Myocyte (in vitro differentiated cells): Measurements from ENCODE around the gene PCSK5. TPM values are rescaled to one million over a fixed set of nuclear protein-coding genes. Genes with fewer than 3 reads are reported as not detected.
A peak's percentile ranks its signal among the peaks of the same experiment; 100 is the strongest.
"Not testable (repeated sequence)": the region's sequence is repeated elsewhere in the genome, so short reads cannot be mapped to it uniquely, and the experiment has no call there.

ENCODE experiments used
- DNase-seq: peaks from one replicate; pipeline ENCODE4 v3.0.0-alpha.2; 2012; ENCODE audit warnings: low read depth
- polyA plus RNA-seq: library from polyadenylated mRNA; unstranded; fragments of >200 nt; gene quantifications from one replicate; pipeline ENCODE4 v1.2.1, GENCODE V29; 2012; ENCODE audit warnings: missing spikeins
- total RNA-seq: library from RNA; depleted of rRNA; stranded (reverse); fragments of >200 nt; gene quantifications from 2 replicates; pipeline ENCODE4 v1.2.3, GENCODE V29; 2014

PCSK5 gene
- 5.2 and 5.4 TPM in 2 replicates for total RNA-seq
- 3.9 TPM for polyA plus RNA-seq

DNA sequence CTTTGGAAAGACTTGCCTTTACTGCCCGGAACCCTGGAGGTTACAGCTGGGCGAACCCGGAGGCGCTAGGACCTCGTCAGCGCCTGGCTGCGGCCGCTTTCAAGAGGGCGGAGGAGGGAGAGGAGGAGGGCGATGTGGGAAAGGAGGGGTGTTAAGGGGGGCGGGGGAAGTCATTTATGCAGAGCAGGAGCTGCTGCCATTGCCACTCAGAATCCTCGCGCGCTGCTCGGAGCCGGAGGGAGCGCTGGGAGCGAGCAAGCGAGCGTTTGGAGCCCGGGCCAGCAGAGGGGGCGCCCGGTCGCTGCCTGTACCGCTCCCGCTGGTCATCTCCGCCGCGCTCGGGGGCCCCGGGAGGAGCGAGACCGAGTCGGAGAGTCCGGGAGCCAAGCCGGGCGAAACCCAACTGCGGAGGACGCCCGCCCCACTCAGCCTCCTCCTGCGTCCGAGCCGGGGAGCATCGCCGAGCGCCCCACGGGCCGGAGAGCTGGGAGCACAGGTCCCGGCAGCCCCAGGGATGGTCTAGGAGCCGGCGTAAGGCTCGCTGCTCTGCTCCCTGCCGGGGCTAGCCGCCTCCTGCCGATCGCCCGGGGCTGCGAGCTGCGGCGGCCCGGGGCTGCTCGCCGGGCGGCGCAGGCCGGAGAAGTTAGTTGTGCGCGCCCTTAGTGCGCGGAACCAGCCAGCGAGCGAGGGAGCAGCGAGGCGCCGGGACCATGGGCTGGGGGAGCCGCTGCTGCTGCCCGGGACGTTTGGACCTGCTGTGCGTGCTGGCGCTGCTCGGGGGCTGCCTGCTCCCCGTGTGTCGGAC, at the start of gene PCSK5:
Gene PCSK5, plus strand, starts transcription at position 202 of the 805 bp plus-strand sequence. Its CDS starts 509 bp downstream, at position 711.
- peak; percentile 96 for DNase-seq

DNA sequence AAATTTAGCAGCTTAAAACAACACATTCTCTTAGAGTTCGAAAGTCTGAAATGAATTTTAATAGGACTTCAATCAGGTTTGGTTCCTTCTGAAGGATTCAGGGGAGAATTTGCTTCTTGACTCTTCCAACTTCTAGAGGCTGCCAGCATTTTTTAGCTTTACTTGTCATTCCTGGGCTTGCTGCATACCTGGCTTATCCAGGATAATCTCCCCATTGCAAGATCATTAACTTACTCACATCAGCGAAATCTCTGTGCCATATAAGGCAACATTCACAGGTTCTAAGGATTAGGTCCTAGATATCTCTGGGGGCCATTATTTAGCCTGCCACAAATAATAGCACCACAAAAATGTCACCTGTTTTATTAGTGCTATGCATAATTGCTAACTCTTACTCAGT, 46.2 kb upstream of the PCSK5 start:
- DNase-seq: no peak

DNA sequence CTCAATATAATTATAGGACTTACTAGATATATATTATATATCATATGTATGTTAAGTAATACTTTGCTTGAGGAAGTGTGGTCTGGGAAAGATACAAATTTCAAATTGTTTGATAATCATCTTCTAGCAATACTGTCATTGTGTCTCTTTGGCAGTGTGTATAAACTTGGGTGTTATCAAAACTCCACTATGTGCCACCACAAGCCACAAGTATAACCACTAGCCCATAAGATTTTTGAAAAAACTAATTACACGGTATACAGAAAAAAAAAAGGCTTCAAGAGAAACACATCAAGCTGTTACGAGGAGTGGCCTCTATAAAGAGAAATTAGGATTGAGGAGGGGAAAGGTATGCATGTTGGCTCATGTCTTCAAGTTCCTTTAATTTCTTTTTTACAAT, 44.7 kb upstream of the PCSK5 start:
- DNase-seq: no peak

DNA sequence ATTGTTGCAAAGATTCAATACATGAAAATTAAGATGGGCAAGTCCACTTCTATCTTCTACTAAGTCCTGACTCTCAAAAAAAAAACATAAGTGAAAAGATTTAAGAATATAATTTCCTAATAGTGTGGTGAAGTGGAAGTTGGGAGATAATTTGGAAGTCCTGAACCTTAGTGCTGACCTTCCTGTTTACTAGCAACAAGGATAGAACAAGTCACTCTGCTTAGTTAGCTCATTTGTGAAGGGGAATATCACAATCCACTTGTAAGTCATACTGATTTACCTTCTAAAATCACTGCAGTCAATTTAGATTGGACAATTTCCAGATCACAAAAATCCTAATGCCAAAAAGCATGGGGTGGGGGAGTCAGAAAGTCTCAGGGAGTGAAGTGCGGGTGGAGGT, 43.4 kb upstream of the PCSK5 start:
- no peak for DNase-seq

DNA sequence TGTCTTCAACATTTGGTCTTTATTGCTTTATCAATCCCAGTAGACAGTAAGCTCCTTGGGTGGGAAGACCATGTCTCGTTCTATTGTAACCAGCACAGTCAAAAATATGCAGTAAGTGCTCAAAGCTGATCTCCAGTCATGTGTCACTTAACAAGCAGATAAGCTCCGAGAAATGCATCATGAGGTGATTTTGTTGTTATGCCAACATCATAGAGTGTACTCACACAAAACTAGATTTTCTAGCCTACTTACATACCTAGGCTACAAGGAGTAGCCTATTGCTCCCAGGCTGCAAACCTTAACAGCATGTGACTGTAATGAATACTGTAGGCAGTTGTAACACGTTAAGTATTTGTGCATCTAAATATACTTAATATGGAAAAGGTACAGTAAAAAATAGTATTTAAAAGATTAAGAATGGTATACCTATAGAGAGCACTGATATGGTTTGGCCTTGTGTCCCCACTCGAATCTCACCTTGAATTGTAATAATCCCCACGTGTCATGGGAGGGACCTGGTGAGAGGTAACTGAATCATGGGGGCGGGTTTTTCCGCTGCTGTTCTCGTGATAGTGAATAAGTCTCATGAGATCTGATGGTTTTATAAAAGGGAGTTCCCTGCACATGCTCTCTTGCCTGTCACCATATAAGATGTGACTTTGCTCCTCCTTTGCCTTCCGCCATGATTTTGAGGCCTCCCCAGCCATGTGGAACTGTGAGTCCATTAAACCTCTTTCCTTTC, 39.8 kb upstream of the PCSK5 start:
- DNase-seq: no peak

DNA sequence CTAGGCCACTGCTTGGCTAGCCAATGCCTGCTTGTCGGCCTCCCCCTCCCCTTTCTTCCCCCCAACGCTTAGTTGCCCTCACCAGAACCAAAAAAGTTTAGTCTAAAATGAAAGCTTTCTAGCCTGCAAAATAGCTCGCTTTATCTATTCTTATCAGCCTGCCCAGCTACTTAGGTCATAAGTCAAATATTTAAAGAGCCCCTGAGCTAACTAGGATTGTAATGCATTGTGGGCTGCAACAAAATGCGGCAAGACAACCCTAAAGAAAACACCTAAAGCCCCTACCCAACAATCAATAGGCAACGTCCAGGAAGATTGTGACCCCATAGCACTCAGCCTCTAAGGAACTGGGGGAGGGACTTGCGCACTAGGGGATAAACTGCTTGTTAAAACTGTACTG, 38.6 kb upstream of the PCSK5 start:
- no peak for DNase-seq

DNA sequence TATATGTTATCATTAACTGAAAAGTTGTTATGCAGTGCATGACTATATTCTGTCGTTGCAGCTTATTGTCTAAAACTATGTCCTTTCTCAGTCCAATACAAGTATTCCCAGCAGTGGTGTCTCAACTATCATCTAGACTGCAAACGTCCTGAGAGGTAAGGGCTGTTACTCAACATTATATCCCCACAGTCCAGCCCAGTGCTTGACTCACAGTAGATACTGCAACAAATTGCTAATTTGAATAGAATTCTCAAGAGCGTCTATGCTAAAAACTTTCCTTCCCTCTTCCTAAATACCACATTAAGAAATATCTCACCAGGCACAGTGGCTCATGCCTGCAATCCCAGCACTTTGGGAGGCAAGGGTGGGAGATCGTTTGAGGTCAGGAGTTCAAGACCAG, 37.7 kb upstream of the PCSK5 start:
- DNase-seq: no peak

DNA sequence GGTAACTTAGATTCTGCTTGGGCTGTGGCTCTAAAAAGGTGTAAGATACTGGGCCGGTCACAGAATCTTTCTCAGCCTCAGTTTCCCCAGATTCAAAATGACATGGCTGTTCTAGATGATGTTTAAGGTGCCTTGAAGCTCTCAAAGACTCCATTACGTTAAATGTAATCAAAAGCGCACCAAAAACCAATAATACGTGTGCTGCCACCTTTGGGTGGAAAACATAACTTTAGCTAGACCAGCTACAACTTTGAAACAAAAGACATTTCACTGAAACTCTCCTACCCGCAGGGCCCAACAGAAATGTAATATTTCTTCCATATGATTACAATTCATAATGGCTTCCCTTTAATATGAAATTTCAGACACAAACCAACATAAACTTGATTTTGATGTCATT, 35.0 kb upstream of the PCSK5 start:
- DNase-seq: peak; percentile 59

DNA sequence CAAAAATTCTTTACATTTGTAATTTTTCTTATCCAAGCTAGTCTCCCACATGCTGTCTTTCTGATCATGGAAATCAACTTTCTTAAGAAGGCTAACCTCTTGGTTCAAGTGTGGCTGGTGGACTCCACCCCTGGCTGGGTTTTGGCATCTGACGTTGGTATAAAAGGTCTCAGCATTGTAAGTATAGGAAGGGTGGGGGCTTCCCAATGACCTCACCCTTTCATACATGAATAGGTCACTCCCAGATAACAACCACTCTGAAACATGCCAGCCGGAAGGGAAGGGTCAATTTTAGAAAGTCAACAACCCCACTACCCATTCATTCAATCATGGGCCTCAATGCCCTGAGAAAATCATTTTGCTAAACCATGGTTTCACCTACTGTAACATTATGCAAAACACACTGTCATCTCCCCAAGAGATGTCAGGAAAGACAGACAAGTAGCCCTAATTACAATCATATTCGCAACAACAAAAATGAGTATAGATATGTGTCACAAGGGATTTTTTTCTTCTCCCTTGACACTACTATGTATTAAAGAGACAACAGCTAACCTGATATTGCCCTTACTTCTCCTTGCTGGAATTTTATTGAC, 31.9 kb upstream of the PCSK5 start:
- DNase-seq: no peak

DNA sequence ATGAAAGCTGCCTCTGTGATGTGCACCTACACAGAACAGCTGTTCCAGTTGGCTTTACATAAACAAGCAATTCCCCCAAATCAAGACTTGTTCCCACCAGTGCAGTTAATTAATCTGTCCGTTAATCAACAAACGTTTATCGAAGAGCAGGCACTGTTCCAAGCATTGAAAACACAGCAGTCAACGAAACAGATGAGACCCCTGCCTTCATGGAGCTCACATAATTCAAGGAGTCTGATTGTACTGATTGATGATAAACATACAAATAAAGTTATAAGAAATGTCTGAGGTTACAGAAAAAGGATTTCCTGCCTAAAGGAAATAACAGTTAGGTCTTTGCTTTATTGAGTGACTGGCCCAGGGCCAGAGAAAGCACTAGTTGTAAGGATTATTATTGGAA, 26.2 kb upstream of the PCSK5 start:
- no peak for DNase-seq

DNA sequence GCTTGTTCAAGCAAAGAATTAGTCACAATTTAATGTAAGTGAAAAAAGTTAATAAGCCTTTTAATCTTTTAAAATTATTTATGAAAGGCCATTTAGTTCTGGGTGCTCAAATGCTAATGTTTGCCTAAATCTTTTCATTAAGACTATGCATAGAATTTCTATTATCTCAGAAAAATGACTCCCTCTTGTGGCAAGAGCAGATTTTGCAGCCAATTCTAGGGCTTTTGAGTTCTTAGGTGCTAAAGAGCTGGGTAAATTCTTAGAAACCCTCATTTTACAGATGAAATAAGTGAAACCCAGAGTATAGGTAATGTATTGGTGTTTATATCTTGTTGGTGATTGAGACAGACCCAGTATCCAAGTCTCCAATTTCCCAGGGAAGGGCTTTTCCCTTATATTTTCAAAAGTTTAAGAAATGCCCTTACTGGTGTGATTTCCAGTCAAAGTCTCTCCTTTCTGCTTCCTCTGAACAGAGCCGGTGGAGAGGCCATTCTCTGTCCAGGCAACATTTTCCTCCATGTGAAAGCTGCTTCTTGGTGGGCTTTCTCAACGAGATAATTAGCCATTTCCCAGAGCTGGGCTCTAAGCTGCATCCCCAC, 24.1 kb upstream of the PCSK5 start:
- peak; percentile 73 for DNase-seq

DNA sequence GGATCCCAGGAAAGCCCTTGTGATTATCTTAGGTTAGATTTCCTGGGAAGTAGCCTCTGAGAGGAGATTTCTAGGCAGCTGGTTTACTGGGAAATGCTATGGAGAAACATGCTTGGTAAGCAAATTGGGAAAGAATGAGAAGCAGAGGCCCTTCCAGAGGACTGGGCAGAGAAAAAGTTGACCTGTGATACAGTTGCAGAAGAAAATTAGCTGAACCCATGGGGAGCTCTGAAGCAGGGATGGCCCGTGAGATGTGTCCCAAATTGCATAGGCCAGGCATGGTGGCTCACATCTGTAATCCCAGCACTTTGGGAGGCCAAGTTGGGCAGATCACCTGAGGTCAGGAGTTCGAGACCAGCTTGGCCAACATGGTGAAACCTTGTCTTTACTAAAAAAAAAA, 21.9 kb upstream of the PCSK5 start:
- not testable (repeated sequence) for DNase-seq

DNA sequence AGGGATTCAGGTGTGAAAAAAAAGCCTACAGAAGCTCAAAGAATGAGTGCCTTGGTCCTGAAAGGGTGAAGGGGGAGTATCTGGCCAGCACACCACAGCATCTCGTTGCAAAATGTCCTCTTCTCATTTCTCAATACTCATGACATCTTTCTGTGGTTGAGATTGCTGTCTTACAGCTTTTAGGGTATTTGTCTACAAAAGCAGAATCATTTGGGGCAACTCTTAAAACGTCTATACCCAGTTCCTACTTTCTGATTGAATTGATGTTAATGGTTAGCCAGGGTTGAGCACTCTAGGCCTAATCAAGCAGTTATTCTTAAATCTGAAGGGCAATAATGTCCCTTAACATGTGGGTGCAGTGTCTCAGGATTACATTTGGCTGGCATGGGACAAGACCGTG, 21.2 kb upstream of the PCSK5 start:
- no peak for DNase-seq

DNA sequence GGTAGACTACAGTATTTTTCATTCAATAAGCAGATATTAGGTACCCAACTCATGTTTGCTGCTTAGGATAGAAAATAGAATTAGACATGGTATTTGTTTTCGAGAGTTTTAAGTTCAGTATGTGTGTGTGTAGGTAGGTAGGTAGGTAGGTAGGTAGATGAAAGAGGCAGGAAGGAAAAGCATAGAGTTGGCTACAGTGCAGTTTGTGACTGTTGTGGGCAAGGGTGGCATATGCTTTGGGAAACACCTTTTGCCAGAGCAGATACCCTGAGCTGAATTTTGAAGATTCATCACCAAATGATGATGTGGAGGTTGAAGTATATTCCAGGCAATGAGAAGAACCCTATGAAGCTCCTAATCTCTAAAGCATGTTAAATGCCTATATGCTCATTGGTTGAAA, 20.0 kb upstream of the PCSK5 start:
- DNase-seq: no peak

DNA sequence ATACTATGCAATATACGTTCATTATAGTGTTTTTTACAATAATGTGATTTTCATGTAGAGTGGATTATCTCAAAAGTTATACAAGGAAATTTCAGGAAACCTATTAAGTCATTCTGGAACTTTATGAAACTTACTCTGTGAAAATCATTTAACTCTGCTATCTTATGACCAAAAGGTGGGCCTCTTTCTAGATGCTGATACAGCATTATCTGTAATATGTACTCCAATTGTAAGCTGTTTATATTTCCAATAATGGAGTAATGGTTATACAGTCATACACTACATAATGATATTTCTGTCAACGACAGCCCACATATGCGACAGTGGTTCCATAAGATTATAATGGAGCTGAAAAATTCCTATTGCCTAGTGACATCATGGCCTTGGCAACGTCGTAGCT, 18.8 kb upstream of the PCSK5 start:
- DNase-seq: no peak

DNA sequence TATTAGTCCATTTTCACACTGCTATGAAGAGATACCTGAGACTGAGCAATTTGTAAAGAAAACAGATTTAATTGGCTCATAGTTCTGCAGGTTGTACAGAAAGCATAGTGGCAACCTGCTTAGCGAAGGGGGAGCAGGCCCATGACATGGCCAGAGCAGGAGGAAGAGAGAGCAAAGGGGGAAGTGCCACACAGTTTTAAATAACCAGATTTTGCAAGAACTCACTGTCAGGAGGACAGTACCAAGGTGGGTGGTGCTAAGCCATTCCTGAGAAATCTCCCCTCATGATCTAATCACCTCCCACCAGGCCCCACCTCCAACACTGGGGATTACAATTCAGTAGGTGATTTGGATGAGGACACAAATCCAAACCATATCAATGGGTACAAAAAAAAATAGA, 16.8 kb upstream of the PCSK5 start:
- DNase-seq: no peak

DNA sequence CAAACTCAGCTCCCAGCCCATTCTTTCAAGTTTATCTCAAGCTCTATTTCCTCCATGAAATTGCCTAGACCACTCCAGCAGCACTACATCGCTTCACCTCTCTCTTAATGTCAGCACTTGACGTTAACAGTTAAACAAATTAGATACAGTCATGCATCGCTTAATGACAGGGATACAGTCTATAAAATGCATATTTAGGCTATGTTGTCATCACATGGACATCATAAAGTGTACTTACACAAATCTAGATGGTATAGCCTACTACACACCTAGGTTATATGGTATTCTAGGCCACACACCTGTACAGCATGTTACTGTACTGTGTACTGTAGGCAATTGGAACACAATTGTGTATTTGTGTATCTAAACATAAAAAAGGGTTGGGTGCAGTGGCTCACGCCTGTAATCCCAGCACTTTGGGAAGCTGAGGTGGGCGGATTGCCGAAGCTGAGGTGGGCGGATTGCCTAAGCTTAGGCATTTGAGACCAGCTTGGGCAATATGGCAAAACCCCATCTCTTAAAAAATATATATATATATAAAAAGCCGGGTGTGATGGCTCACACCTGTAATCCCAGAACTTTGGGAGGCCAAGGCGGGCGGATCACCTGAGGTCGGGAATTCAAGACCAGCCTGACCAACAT, 13.4 kb upstream of the PCSK5 start:
- DNase-seq: no peak

DNA sequence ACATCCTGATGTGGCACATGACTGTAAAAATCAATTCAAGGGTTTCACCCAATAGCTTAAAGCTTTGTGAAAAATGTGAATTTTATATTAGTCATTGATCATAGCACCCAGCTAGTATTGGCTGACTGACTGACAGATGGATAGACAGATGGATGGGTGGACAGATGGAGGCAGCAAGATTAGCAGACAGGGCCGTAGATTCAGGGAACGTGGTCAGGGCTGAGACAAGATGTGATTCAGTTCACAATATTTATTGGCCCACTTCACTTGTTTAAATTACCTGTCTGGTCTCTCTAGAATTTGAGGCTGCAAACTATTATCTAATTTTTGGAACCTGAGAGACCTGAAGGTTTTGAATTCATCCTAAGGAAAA, 12.0 kb upstream of the PCSK5 start:
- no peak for DNase-seq

DNA sequence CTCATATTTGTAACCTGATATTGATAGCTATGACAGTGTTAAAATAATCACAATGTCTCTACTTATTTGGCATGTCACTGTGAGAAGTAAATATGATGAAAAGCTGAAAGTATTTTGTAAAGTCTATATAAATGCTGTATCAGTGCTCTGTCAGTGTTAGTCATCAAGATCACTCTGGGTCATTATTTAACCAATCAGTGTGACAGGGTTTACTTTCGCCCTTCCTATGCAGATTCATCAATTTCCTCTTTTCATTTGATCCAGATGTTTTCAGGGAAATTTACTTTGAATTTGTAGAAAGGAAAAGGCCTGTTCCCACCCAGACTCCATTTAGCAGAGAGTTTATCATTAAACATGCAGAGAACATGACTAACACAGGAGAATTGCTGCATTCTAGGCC, 9.9 kb upstream of the PCSK5 start:
- no peak for DNase-seq

DNA sequence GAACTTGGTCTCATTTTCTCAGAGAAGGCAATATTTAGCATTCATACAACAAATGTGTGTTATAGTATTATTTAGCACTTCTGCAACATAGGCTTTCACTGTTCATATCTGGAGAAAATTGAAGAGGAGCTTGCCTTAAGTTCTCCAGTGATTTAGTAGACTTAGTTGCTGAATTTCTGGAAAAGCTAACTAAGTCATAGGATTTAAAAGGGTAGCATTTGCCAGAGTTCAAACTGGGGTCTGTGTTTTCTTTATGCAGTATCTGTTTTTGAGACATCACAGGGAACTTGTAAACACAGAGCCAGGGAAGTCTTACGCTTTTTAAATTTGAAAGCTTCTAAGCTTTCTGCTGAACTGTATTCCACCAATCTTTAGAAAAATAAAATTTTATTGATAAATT, 8.7 kb upstream of the PCSK5 start:
- no peak for DNase-seq

DNA sequence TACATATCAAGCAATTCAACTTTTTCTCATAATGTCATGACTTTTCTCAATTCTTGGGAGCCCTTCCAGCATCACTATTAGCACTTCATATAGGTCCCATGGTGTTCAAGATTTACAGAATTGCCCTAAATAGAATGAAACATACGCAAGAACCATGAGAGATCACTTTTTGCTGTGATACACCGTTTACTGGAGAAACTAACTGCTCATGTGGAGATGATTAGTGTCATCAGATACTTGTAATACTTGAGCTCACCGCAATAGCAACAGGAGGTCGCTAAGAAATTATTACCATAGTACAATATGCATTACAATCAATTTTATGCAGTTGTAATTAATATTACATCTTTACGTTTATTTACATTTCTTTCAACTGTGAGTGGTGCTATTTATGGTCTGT, 4.8 kb upstream of the PCSK5 start:
- no peak for DNase-seq

DNA sequence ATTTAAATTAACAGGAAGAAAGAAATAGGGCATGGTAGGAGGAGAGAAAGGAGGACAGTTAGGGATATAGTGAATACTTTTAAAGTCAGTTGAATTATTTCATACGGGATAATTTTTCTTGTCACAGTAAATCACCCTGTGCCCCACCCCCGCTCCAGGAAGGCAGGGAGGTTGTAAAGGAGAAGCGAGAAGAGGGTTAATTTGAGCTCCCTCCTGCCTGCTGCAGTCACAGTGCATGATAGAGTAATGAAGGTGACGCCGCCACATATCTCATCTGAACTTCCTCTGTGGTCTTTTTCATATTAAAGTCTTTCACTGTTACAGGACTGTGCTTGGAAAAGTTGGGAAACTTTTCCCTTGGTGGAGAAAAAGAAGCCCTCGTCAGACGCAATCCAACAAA, 896 bp upstream of the PCSK5 start:
- DNase-seq: no peak
